Activated CD4-positive, alpha-beta T cell treated with anti-CD3 and anti-CD28 coated beads, Interleukin-2, amount 50 U/mL, for 48 hours (primary cell): ENCODE results near the gene SAMD10.
"Not testable (repeated sequence)": the region's sequence is repeated elsewhere in the genome, so short reads cannot be mapped to it uniquely, and the experiment has no call there.

Experiments
- DNase-seq, 2 experiments: peaks; one replicate each; pipeline ENCODE4 v3.0.0-alpha.2; 2020

SAMD10 gene

GRCh38 chr20:63940071-63940471 is 39.4 kb downstream of the SAMD10 start:
- DNase-seq: no peak

- no peak for DNase-seq
Measured at GRCh38 chr20:63939061-63939935, 40.1 kb downstream of the SAMD10 start.

GRCh38 chr20:63937596-63937995 is 41.8 kb downstream of the SAMD10 start:
- no peak for DNase-seq

DNA sequence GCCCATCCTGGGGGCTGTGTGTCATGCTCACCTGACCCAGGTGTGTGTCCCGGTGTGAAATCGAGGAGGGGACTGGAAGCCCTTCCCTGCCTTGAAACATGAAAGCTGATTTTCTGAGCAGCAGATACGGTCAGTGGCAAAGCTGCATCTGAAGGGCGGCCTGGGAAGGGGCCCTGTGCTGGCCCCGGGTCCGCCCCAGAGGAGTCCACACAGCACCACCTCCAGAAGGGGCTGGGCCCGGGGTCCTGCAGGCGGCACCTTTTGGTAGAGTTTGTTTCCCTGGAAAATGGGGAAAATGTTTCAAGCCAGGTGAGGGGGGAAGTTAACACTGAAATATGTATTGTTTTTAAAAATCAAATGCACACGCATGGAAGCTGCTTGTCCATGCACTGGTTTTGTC is 44.0 kb downstream of the SAMD10 start:
- no peak for DNase-seq

DNA sequence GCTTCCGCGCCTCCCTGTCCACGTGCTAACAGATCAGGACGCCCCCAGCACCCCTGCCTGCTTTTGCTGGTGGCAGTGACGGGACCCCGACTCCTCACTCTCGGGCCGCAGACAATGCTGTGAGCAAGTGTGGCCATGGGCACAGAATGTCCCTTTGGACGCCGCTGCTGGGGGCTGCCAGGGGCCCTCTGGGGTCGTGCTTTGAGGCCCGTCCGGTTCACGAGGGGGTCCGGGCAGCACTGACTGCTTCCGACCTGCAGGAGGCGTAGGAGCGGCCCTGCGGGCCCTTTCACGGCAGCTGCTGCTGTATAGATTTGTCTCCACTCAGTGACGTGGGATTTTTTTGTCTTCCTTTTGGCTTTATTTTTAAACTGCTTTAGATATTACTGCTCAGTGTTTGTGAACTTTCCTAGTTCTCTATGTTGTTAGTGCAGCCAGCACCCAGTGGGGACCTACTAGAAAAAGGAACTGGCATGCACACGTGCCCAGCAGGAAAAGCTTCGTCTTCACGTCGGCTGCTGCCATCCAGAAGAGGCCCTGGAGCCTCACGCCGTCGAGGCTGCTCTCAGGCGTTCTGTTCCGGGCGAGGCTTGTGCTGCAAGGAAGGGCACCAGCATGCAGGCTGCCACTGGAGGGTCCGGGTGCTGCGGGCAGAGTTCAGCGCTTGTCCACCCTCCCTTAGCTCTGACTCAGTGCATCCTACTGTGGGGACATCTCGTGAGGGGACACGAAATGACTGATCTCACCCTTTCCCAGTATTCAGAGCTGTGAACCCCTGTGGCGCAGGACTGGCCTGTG is 45.0 kb downstream of the SAMD10 start:
- DNase-seq: no peak

- DNase-seq: no peak
Measured at GRCh38 chr20:63933646-63934045, 45.8 kb downstream of the SAMD10 start.

DNA sequence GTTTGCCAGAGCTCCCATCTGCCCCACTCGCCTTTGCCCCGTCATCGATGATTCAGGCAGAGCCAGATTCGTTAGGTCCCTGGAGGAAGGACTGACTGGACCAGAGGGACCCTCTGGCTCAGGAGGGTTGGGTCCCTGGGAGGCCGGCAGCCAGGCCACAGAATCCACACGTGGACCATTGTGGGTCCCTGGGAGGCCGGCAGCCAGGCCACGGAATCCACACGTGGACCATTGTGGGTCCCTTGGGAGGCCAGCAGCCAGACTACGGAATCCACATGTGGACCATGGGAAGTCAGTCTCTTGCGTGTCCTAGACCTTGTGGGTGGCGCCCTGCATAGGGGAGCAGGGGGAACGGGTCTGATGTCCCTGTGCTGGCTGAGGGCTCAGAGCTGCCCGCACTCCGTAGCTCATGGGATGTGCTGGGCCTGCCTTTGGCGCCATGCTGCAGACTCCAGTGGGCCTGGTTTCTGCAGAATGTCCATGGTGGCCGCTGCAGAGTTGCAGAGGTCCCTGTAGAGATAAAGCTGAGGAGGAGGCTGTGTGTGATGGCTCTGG is 46.8 kb downstream of the SAMD10 start:
- DNase-seq: no peak

- no peak for DNase-seq
Measured at GRCh38 chr20:63931735-63932134, 47.7 kb downstream of the SAMD10 start.

DNA sequence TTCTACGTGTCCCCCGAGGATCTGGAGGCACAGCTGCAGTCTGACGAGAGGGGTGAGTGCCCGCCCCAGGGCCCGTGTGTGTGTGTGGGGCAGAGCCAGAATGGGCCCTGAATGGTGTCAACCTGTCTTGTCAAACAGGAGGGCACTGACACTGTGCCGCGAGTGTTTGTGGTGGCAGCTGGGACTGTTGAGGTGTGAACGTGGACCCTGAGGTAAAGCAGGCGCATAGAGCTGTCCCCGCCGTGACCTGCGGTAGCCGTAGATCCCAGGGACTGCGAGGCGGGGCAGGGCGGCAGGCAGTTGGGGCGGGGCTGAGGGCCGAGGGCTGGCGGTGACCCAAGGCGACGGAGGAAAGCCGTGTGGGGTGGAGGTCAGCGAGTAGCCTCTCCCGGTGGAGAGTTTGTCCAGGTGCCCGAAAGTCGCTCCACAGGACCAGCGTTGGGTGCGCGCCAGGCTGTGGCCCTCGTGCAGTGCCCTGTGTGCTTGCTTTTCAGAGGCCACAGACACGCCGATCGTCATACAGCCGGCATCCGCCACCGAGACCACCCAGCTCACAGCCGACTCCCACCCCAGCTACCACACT is 48.4 kb downstream of the SAMD10 start:
- no peak for DNase-seq

DNA sequence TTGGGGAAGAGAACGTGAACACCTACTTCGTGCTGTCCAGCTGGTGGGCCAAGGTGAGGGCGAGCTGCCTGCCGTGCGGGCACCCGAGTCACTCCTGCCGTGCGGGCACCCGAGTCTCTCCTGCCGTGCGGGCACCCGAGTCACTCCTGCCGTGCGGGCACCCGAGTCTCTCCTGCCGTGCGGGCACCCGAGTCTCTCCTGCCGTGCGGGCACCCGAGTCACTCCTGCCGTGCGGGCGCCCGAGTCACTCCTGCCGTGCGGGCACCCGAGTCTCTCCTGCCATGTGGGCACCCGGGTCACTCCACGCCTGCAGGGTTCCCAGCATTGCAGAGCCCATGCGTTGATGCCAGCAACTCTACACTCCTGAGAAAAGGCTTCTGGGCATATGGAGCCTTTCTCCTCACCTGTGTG is 50.0 kb downstream of the SAMD10 start:
- not testable (repeated sequence) for DNase-seq

- no peak for DNase-seq
Measured at GRCh38 chr20:63929071-63929470, 50.4 kb downstream of the SAMD10 start.

DNA sequence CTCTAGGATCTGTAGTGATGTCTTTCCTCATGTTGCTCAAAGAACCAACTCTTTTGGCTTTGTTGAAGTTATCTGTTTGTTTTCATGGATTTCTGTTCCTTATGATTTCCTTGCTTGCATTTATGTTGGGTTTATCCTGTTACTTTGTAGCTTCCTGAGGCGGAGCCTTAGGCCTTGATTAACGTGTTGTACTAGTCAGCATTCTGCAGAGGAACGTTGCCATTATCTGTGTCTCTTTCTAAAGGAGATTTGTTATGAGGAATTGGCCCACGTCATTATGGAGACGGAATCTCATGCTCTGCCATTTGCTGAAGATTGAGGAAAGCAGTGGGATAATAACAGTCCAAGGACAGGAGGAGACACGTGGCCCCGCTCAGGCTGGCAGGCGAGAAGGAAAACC is 53.1 kb downstream of the SAMD10 start:
- no peak for DNase-seq

GRCh38 chr20:63924241-63924640 is 55.2 kb downstream of the SAMD10 start:
- DNase-seq: no peak
